Measurements from ENCODE around the gene PPM1M.

DNA sequence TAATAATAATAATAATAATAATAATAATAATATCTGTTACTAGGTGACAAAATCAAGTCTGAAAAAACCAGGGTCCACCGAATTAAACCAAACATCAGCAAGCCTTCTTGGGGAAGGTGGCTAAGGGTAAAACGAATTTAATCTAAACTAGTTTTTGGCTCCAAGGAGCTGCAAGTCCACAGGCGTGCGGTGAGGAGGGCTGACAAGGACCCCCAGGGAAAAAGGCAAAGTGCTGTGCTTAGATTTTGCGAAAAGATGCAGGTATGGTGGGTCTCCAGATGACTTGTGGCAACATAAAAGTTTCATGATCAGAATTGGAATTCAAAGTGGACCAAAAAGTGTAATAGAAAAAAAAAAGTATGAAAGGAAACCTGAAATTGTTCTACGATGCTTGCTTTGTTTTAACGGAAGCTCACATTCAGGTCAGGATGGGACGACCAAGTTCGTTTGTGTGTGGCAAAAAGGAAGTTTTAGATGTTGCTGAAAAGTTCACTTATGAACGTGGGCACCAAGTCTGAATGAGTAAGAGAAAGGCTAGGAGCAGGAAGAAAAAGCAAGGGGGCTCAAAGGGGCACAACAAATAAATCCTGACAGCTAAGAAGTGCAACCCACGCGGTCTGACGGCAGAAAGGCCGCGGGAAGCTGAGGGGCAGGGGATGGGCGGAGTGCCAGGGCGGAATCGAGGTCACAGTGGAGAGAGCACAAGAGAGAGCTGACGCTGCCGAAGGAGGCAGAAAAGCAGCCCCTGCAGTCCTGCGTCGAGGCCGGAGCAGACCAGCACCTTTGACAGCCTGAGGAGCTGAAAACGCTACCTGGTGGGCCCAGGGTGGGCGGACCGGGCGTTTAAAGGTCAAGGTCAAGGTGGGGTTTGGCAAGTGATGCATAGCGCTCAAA is 31.8 kb downstream of the PPM1M start:
- TF ChIP-seq, protein P1, sequence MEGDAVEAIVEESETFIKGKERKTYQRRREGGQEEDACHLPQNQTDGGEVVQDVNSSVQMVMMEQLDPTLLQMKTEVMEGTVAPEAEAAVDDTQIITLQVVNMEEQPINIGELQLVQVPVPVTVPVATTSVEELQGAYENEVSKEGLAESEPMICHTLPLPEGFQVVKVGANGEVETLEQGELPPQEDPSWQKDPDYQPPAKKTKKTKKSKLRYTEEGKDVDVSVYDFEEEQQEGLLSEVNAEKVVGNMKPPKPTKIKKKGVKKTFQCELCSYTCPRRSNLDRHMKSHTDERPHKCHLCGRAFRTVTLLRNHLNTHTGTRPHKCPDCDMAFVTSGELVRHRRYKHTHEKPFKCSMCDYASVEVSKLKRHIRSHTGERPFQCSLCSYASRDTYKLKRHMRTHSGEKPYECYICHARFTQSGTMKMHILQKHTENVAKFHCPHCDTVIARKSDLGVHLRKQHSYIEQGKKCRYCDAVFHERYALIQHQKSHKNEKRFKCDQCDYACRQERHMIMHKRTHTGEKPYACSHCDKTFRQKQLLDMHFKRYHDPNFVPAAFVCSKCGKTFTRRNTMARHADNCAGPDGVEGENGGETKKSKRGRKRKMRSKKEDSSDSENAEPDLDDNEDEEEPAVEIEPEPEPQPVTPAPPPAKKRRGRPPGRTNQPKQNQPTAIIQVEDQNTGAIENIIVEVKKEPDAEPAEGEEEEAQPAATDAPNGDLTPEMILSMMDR (IDR thresholded peaks at IDR 0.05) = no peak
- TF ChIP-seq POLR2AphosphoS5 (IDR thresholded peaks at IDR 0.05) (peak; percentile 70 to 83 (median 79)), POLR2A (IDR thresholded peaks at IDR 0.05) (peak; percentile 76)

Measured in transverse colon (tissue), 4 donors.